Measurements from ENCODE around the gene ERC2. TPM values are rescaled to one million over a fixed set of nuclear protein-coding genes. Genes with fewer than 3 reads are reported as not detected.
A peak's percentile ranks its signal among the peaks of the same experiment; 100 is the strongest.

Gene ERC2
- total RNA-seq, 6 donors from 2014 or later: 0.67 to 14.7 (median 1.3) TPM

- Histone ChIP-seq H3K4me3 (no peak overlapping the region), H3K9me3 (no peaks in the 10 kb centered on the region), H3K27me3 (no peaks in the 10 kb centered on the region), H3K27ac (no peak overlapping the region), H3K4me1 (no peaks in the 10 kb centered on the region), H3K36me3 (no peaks in the 10 kb centered on the region)
- peak in 1 of 2 donors; percentile 72 for ATAC-seq (ENCODE audit: low FRiP score in 2 of 2)
- 62 to 65% methylated on average over 2 of the region's 2 CpGs for WGBS, 2 donors
- TF ChIP-seq POLR2AphosphoS5 (IDR thresholded peaks at IDR 0.05) (no peak), EP300 (IDR thresholded peaks at IDR 0.05) (no peak), POLR2A (IDR thresholded peaks at IDR 0.05) (no peak)
- TF ChIP-seq, protein P1, sequence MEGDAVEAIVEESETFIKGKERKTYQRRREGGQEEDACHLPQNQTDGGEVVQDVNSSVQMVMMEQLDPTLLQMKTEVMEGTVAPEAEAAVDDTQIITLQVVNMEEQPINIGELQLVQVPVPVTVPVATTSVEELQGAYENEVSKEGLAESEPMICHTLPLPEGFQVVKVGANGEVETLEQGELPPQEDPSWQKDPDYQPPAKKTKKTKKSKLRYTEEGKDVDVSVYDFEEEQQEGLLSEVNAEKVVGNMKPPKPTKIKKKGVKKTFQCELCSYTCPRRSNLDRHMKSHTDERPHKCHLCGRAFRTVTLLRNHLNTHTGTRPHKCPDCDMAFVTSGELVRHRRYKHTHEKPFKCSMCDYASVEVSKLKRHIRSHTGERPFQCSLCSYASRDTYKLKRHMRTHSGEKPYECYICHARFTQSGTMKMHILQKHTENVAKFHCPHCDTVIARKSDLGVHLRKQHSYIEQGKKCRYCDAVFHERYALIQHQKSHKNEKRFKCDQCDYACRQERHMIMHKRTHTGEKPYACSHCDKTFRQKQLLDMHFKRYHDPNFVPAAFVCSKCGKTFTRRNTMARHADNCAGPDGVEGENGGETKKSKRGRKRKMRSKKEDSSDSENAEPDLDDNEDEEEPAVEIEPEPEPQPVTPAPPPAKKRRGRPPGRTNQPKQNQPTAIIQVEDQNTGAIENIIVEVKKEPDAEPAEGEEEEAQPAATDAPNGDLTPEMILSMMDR (IDR thresholded peaks at IDR 0.05): no peak
- no peak for DNase-seq
These were observed 322.9 kb downstream of the ERC2 start for GRCh38 chr3:56145410-56145809.

DNA sequence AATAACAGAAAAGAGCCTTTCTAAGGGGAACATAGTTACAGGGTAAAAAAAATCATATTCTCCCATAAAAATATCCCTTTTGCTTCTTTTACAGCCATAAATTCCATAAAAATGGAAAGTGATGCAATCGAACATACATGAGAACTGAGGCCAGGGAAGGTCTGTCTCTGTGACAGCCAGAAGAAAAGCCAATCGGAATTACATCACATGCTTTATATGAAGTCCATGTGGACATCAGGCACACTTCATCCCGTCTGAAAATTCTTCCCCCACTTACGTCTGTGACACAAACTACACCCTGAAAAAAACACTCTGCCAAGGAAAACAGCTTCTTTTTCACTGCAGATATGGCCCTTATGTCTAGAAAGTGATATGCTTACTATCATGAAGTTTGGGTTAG, 323.5 kb downstream of the ERC2 start:
- Histone ChIP-seq H3K4me1 (no peaks in the 10 kb centered on the region), H3K9me3 (no peaks in the 10 kb centered on the region), H3K27me3 (no peaks in the 10 kb centered on the region), H3K27ac (no peak overlapping the region), H3K36me3 (no peaks in the 10 kb centered on the region), H3K4me3 (no peak overlapping the region)
- TF ChIP-seq, protein P1 (IDR thresholded peaks at IDR 0.05): no peak
- TF ChIP-seq POLR2AphosphoS5 (IDR thresholded peaks at IDR 0.05): peak in 1 of 2 donors; percentile 7
- TF ChIP-seq POLR2A (IDR thresholded peaks at IDR 0.05): no peak
- no peak for TF ChIP-seq EP300 (IDR thresholded peaks at IDR 0.05)
- WGBS, 2 donors: 63 to 68% methylated on average over 4 of the region's 4 CpGs
- DNase-seq: no peak
- peak in 1 of 2 donors; percentile 92 for ATAC-seq (ENCODE audit: low FRiP score in 2 of 2)

DNA sequence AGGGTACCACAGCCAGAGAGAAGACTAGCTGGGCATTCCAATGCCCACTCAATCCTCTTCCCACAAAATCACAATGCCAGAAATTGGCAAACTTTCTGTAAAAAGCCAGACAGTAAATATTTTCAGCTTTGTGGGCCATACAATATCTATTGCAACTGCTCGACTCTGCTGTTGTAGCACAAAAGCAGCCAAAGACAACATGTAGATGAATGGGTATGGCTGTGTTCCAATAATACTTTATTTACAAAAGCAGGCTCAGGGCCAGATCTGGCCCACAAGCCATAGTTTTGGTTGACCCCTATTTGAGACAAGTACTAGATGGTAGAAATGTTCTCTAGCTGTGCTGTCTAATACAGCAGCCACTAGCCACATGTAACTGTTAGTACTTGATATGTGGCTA, 330.9 kb downstream of the ERC2 start:
- H3K27me3 ChIP-seq: no peaks in the 10 kb centered on the region
- 40 to 50% methylated on average over 1 of the region's 1 CpG for WGBS, 2 donors
- H3K36me3 ChIP-seq: no peaks in the 10 kb centered on the region
- no peak for DNase-seq
- H3K9me3 ChIP-seq: no peaks in the 10 kb centered on the region
- no peak overlapping the region for H3K4me3 ChIP-seq
- ATAC-seq (ENCODE audit: low FRiP score in 2 of 2): no peak
- no peak overlapping the region for H3K27ac ChIP-seq
- no peaks in the 10 kb centered on the region for H3K4me1 ChIP-seq
- TF ChIP-seq EP300 (IDR thresholded peaks at IDR 0.05) (no peak), POLR2AphosphoS5 (IDR thresholded peaks at IDR 0.05) (no peak), POLR2A (IDR thresholded peaks at IDR 0.05) (no peak)
- TF ChIP-seq, protein P1 (IDR thresholded peaks at IDR 0.05): no peak

DNA sequence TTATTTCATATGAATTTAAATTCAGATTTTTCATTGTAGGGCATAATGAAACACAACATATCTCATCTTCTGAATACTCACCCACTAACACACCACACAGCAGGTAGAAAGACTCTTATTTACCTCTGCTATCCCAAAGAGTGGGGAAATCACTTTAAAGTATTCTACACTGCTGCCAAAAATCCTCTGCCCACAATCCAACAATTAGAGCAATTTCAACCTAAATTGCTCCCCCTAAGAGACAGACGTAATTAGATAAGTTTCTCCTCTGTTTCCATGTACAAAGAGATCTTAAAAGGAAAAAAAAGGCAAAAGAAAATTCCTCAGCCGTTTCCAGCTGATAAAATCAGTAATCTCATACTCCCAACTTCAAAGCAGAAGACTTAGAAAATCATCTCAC, 331.8 kb downstream of the ERC2 start:
- no peak overlapping the region for H3K27ac ChIP-seq
- ATAC-seq (ENCODE audit: low FRiP score in 2 of 2) (no peak), DNase-seq (no peak)
- H3K4me1 ChIP-seq: no peaks in the 10 kb centered on the region
- no peak for TF ChIP-seq EP300 (IDR thresholded peaks at IDR 0.05)
- TF ChIP-seq POLR2A (IDR thresholded peaks at IDR 0.05): no peak
- no peaks in the 10 kb centered on the region for H3K27me3 ChIP-seq
- WGBS, 2 donors: 46% methylated on average over 2 of the region's 2 CpGs
- no peaks in the 10 kb centered on the region for H3K9me3 ChIP-seq
- H3K4me3 ChIP-seq: no peak overlapping the region
- H3K36me3 ChIP-seq: no peaks in the 10 kb centered on the region

DNA sequence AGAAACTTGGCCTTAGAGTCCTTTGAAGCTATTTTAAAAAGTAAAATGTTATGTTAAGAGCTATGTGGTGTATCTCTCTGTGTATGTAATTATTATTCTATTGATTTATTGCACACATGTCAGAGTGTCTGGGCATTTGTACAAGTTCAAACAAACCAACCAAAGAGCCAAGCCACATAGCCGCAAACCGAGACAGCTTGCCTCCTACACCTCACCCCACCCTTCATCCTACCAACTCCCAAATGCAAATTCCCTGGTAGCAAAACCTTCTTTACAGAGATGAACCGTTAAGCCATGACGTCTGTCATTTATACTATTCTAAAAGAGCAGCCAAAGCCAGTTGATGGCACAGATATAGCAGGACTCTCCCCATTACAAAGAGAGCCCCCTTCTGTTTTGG, 332.3 kb downstream of the ERC2 start:
- ATAC-seq (ENCODE audit: low FRiP score in 2 of 2) (peak in 1 of 2 donors; percentile 53), DNase-seq (no peak)
- TF ChIP-seq, protein P1 (IDR thresholded peaks at IDR 0.05): no peak
- TF ChIP-seq POLR2A (IDR thresholded peaks at IDR 0.05): no peak
- no peak for TF ChIP-seq EP300 (IDR thresholded peaks at IDR 0.05)
- TF ChIP-seq POLR2AphosphoS5 (IDR thresholded peaks at IDR 0.05): no peak
- no peaks in the 10 kb centered on the region for H3K36me3 ChIP-seq
- no peaks in the 10 kb centered on the region for H3K9me3 ChIP-seq
- no peak overlapping the region for H3K4me3 ChIP-seq
- 83 to 84% methylated on average over 4 of the region's 4 CpGs for WGBS, 2 donors
- H3K27ac ChIP-seq: no peak overlapping the region
- no peaks in the 10 kb centered on the region for H3K4me1 ChIP-seq
- H3K27me3 ChIP-seq: no peaks in the 10 kb centered on the region

All from upper lobe of left lung (tissue), 6 donors.